HG02759 (cell line): Measurements from ENCODE around the gene FUZ.

Experiments used
- ATAC-seq: cut with Tn5 transposase; IDR thresholded peaks from one replicate; pipeline ENCODE4 v1.9.1; 2021; ENCODE audit warnings: mild to moderate bottlenecking, moderate library complexity; ENCODE audit not compliant: unreplicated experiment

Gene FUZ

DNA sequence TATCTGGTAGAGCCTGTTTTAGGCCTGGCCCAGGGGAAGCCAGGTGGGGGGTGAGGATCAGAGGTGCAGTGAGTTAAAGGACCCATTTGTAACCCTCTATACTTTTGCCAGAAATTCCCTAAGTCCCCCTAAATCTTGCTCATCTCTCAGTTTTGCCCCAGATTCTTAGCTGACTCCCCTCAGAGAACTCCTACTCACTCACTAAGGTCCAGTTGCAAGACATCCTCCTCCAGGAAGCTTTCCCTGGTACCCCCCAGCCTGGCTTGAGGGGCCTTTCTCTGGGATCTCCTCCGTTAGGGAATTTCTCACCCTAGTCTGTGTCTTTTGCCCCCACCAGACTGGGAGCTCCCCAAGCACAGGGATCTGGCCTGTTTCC is 51.9 kb downstream of the FUZ start:
- no peak for ATAC-seq

DNA sequence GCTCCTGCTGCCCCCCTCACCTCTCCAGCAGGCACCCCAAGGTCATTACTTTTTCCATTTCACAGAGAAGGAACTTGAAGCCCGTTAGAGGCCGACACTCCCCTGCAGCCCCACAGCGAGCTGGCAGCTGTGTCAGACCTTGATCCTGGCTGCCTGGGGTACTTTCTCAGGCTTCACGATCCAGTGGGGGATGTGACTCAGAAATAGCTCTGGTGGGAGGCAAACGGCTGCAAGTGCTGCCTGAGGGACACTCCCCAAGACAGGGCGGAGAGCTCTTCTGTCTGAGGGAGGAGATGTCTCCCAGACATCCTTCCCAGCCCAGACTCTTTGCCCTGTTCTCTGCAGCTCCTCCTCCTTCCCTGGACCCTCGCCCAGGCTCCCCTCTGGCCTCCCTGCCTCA is 54.8 kb downstream of the FUZ start:
- no peak for ATAC-seq
